Pulmonary artery endothelial cell (primary cell): ENCODE measurements around the gene PLEKHG7. TPM values are rescaled to one million over a fixed set of nuclear protein-coding genes. Genes with fewer than 3 reads are reported as not detected.
A peak's percentile ranks its signal among the peaks of the same experiment; 100 is the strongest.

ENCODE experiments used
- DNase-seq: peaks from one replicate; pipeline ENCODE4 v3.0.0-alpha.2; 2011; ENCODE audit warnings: low read depth, low spot score
- total RNA-seq: library from RNA; depleted of rRNA; stranded (reverse); fragments of >200 nt; gene quantifications from 2 replicates; pipeline ENCODE4 v1.2.3, GENCODE V29; 2014

Gene PLEKHG7
- total RNA-seq, 1 donor from 2014 or later, result 0.07 TPM

DNA sequence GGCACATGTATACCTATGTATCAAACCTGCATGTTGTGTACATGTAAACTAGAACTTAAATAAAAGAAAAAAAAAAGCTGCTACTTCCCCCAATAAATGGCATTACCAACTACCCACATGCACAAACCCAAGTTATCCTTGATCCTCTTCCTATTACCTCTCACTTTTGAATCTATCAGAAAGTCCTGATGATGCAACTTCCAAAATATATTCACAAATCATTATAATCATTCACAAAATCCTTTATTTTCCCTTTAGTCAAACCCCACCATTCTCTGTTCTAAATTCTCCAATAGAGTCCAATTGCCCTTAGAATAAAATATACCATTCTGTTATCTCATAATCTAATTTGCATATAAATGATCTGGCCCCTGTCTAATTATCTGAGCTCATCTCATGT, 92.0 kb downstream of the PLEKHG7 start:
- no peak for DNase-seq

DNA sequence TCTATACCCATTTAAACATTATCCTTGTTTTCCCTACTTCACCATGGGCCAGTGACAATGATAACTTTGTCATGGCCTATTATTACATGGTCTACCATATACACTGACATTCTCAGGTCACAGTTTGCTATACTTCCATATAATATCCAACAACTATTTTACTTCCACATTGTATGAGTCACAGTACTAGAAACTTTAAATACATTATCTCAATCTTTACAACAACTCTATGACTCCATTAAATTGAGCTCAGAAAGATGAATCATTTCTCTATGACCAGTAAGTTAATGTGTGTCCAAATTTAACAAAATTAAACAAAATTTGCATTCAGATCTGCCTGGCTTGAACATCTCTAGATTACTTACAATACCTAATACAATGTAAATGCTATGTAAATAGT, 93.9 kb downstream of the PLEKHG7 start:
- no peak for DNase-seq

DNA sequence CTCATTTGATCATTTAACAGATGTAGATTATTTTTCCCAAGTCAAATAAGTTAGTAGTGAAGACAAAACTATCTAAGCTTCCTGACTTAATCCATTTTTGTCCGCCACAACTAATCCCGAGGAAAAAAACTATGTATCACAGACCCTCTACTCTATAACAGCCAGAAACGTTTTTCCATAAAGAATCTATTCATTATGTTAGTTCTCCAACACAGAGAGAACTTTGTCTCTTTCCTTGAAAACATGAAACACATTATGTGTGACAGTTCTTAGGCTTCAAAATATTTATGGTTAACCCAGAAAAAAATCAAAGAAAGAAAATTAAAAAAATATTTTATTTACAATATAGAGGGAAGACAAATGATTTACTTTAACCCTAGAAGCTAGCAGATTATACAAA, 100.1 kb downstream of the PLEKHG7 start:
- DNase-seq, result no peak

DNA sequence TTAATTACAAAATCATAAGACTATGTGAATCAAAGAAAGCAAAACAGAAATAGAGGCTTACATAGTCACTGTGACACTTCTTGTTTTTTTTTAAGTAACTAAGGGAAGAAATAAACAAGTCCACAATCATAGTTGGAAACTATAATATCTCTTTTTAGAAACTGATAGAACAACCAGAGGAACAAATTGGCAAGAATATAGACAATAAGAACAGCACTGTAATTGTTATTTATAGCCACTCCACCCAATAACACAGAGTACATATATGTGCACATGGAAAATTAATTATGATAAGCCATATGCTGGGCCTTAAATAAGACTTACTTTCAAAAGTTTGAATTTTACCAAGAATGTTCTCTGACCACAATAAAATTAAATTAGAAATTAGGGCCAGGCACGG, 101.1 kb downstream of the PLEKHG7 start:
- no peak for DNase-seq

DNA sequence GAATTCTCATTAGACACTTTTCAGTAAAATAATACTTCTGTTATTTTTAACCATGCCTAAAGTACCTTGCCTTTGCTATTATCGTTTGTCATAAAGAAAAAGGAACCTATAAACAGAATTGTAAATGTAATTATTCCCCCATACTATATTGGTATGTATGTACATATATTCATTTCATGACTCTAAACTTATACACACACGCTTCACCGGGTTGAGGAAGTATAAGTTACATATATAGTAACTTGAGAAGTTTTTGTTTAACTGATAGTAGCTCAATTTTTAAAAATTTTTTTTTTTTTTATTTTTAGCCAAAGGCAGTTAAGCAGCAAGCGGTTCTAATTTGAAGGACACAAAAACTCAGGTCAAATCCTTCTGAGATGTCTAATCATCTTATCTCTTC, 107.6 kb downstream of the PLEKHG7 start:
- DNase-seq, result no peak

DNA sequence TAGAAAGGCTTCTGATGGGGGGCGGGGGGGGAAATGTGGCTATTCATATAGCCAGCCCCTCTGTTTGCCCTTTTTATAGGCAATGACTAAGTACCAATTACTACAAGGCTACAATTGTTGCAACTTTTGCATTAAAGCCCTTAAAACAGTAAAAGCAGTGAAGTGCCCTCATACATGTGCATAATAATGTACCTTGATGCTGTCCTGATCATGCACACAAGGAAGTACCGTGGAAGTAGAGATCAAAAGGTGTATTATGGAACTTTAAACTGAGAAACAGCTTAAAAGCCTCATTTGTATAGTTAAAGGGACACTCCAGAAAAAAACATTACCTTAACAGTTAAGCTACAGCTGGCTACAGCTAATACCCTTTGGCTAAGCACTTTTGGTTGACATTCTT, 111.8 kb downstream of the PLEKHG7 start:
- no peak for DNase-seq

DNA sequence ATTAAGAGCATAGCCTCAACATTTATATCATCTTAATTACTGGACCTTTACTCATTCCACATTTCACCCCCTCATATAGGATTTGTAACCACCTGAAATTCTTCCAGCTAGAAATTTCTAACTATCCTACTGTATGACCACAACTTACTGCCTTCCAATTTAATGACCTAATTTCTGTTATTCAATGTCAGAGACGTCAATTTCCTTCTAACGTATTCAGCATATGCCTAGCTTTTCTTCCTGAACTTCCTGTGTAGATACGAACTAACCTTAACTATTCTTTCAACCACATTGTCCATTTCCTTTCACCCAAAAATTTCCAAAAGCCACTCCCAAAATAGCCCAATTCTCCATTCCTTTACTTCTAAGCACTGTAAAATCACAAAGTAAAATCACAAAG, 118.4 kb downstream of the PLEKHG7 start:
- peak; percentile 10 for DNase-seq

Other genes with a start within 250 kb of the PLEKHG7 start
- 18.9 and 31.6 TPM in 2 replicates for gene EEA1, start 226.3 kb downstream of the PLEKHG7 start, total RNA-seq